Measurements from ENCODE around the gene IDI2.

DNA sequence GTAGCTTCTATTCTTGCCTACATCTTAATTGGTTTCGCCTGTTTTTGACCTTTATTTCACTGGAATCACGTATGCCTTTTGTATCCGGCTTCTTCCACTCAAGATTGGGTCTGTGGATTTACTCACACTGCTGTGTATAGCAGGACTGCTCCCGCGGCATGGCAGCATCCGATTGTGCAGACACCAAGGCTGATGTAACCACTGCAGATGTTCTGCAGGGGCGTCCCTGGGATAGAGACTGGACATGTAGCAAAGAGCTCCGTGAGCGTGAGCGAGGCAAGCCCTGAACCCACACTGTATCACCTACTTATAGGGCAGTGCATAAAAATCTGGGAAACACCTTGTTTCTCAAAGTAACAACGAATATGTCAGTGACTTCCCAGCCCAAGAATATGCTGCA lies 11.4 kb upstream of the IDI2 start:
- TF ChIP-seq, protein P1, sequence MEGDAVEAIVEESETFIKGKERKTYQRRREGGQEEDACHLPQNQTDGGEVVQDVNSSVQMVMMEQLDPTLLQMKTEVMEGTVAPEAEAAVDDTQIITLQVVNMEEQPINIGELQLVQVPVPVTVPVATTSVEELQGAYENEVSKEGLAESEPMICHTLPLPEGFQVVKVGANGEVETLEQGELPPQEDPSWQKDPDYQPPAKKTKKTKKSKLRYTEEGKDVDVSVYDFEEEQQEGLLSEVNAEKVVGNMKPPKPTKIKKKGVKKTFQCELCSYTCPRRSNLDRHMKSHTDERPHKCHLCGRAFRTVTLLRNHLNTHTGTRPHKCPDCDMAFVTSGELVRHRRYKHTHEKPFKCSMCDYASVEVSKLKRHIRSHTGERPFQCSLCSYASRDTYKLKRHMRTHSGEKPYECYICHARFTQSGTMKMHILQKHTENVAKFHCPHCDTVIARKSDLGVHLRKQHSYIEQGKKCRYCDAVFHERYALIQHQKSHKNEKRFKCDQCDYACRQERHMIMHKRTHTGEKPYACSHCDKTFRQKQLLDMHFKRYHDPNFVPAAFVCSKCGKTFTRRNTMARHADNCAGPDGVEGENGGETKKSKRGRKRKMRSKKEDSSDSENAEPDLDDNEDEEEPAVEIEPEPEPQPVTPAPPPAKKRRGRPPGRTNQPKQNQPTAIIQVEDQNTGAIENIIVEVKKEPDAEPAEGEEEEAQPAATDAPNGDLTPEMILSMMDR (IDR thresholded peaks at IDR 0.05; ENCODE audit: low read length), result no peak
- TF ChIP-seq EZH2 (IDR thresholded peaks at IDR 0.05; ENCODE audit: borderline replicate concordance, low read length), result no peak
